Sigmoid colon (tissue), 7 donors: Measurements from ENCODE around the gene PREX1. TPM values are rescaled to one million over a fixed set of nuclear protein-coding genes. Genes with fewer than 3 reads are reported as not detected.

Source experiments
- DNase-seq: peaks from one replicate; pipeline ENCODE4 v3.0.0-alpha.2; 2019
- H3K27ac ChIP-seq, 4 donors: fragments of 200-600 bp; sonication (generic); one replicate each; pipeline ENCODE4 v1.5.1; 2016 to 2019; ENCODE audit warnings: mild to moderate bottlenecking in 1 of 4
- H3K27me3 ChIP-seq, 3 donors: fragments of 200-600 bp; sonication (generic); one replicate each; pipeline ENCODE4 v1.5.1; 2019; ENCODE audit warnings: mild to moderate bottlenecking in 1 of 3
- H3K36me3 ChIP-seq, 4 donors: fragments of 200-600 bp; sonication (generic); one replicate each; pipeline ENCODE4 v1.5.1; 2016 to 2019
- H3K4me1 ChIP-seq, 4 donors: fragments of 200-600 bp; sonication (generic); one replicate each; pipeline ENCODE4 v1.5.1; 2017 to 2019
- H3K4me3 ChIP-seq, 4 donors: fragments of 200-600 bp; sonication (generic); one replicate each; pipeline ENCODE4 v1.5.1; 2017 to 2019; ENCODE audit warnings: mild to moderate bottlenecking in 2 of 4, moderate library complexity in 1 of 4
- H3K9me3 ChIP-seq, 4 donors: fragments of 200-600 bp in 3 of 4; sonication (generic) in 3 of 4; one replicate each; pipeline versions ENCODE4 v1.5.1 to v1.6.1; 2013 to 2019
- CTCF ChIP-seq, 4 experiments: fragments of 450-650 bp in 3 of 4; fragments of 200-600 bp in 1 of 4; IDR thresholded peaks; one replicate each; pipeline ENCODE4 v1.5.1; 2016 to 2019; ENCODE audit warnings: antibody characterized with exemption in 4 of 4, mild to moderate bottlenecking in 3 of 4, moderate library complexity in 2 of 4
- EP300 ChIP-seq, 4 donors: sonication (generic); formaldehyde crosslinking; IDR thresholded peaks; one replicate each; pipeline ENCODE4 v1.6.1; 2017; ENCODE audit warnings: antibody characterized with exemption in 4 of 4
- POLR2A ChIP-seq, 2 donors: fragments of 450-650 bp; IDR thresholded peaks; one replicate each; pipeline ENCODE4 v1.6.1; 2016; ENCODE audit warnings: antibody characterized with exemption in 2 of 2, mild to moderate bottlenecking in 2 of 2, moderate library complexity in 2 of 2
- POLR2AphosphoS5 ChIP-seq, 4 donors: sonication (generic); formaldehyde crosslinking; IDR thresholded peaks; one replicate each; pipeline ENCODE4 v1.6.1; 2017; ENCODE audit warnings: antibody characterized with exemption in 4 of 4
- WGBS, 2 donors: extraction: QIAGEN DNeasy Blood & Tissue Kit; methylation state at CpG; one replicate each; pipeline ENCODE4 v1.1.7; 2013; 5-methylcytosine and 5-hydroxymethylcytosine counted together
- intact Hi-C: fragments of 100-400 bp; cut with DNase I; formaldehyde crosslinking; loops from one replicate; pipeline ENCODE4 v1.15.1; 2023
- polyA plus RNA-seq, 3 donors: library from polyadenylated mRNA; stranded (reverse); fragments of 200-250 nt; gene quantifications; one replicate each; pipeline ENCODE4 v1.2.3, GENCODE V29; 2013
- total RNA-seq, 4 donors: library from RNA; depleted of rRNA; stranded (reverse); fragments of >200 nt; gene quantifications; one replicate each; pipeline ENCODE4 v1.1.0, GENCODE V29; 2016
- donor health status: healthy with polysubstance abuse.
- donor health status: Bipolar disorder and iron deficiency.
- donor health status: healthy.

PREX1 gene
- total and polyA plus RNA-seq, 7 donors = 5.4 to 22.9 (median 15.5) TPM

DNA sequence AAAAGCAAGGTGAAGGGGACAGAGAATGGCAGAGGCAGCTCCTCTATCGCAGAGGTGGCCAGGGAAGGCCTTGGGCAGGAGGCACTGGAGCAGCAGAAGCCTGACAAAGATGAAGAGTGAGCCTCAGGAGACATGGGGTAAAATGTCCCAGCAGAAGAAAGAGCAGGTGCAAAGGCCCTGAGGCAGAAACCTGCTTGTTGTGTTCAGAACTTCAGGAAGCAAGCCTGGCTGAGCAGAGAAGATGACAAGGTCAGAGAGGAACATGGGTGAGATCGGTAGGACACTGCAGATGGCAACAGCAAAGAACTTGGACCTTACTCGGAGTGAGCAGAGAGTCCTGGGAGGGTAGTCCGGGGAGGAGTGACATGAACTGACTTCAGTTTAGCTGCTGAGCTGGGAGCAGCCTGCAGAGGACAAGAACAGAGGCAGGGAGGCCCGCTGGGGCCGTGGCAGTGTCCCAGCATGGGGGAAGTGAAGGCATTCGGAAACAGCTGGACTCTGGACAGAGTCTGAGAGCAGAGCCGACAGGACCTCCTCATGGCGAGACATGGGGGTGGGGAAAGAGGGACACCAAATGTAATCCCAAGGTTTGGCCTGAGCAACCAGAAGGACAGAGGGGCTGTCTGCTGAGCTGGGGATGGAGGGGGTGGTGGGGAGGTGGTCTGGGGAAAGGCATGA, 106.3 kb downstream of the PREX1 start:
- DNase-seq = no peak
- Histone ChIP-seq H3K36me3 (no peaks in the 10 kb centered on the region), H3K4me1 (peaks cover 0 to 24% (median 14%) of the 10 kb centered on the region in 4 donors), H3K27me3 (no peaks in the 10 kb centered on the region), H3K9me3 (peaks cover 0 to 3% (median 0%) of the 10 kb centered on the region in 4 donors), H3K27ac (peak overlapping the region; percentile 60 to 68 (median 64)), H3K4me3 (no peak overlapping the region)
- intact Hi-C loops = loop anchor here (10.0 kb wide), 1 partner anchor 103 kb away; the partner anchor contains the start of gene PREX1
- WGBS, 2 donors = 78 to 83% methylated on average over 9 of the region's 9 CpGs
- no peak for TF ChIP-seq EP300 (IDR thresholded peaks at IDR 0.05)
- TF ChIP-seq POLR2A (IDR thresholded peaks at IDR 0.05) = no peak

DNA sequence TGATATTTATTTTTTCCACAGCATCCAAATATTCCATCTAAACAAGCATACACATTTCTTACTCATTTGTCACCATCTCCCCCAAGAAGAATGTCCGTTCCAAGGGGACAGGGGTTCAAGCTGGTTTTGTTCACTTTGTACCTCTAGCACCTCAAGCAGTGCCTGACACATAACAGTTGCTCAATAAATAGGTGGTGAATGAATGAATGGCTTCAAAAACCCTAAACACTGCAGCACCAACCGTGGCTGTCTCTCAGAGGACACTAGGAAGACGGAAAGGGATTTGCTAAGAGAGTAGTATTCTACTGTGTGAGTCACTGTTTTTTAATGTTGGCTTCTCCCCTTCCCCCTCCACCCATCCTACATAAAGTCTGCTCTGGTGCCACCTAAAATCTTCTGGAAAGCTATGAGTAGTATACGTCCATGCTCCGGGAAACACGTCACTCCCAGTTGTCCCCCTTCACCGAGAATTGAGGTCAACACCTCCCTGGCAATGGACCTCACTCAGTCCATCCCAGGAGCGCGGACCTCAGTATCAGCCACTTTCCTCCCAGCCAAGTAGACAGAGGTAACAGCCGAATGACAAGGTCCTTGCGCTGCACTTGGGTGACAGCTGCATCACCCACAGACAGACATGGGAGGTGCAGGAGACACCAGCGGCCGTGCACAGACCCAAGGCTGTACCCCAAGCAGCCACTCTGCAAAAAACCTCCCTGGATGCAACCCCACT, 107.4 kb downstream of the PREX1 start:
- WGBS, 2 donors = 87 to 91% methylated on average over 13 of the region's 13 CpGs
- no peak for DNase-seq
- peaks cover 0 to 19% (median 12%) of the 10 kb centered on the region in 4 donors for H3K4me1 ChIP-seq
- H3K36me3 ChIP-seq = no peaks in the 10 kb centered on the region
- H3K9me3 ChIP-seq = peaks cover 0 to 3% (median 0%) of the 10 kb centered on the region in 4 donors
- H3K27me3 ChIP-seq = no peaks in the 10 kb centered on the region
- TF ChIP-seq POLR2A (IDR thresholded peaks at IDR 0.05) (no peak), EP300 (IDR thresholded peaks at IDR 0.05) (no peak), POLR2AphosphoS5 (IDR thresholded peaks at IDR 0.05) (no peak), CTCF (IDR thresholded peaks at IDR 0.05) (no peak)
- H3K4me3 ChIP-seq = no peak overlapping the region
- intact Hi-C loops = loop anchor here (10.0 kb wide), 1 partner anchor 104 kb away; the partner anchor contains the start of gene PREX1
- H3K27ac ChIP-seq = no peak overlapping the region

GRCh38 chr20:48719598-48720255, 108.1 kb downstream of the PREX1 start:
- peaks cover 0 to 3% (median 0%) of the 10 kb centered on the region in 4 donors for H3K9me3 ChIP-seq
- no peaks in the 10 kb centered on the region for H3K27me3 ChIP-seq
- TF ChIP-seq POLR2A (IDR thresholded peaks at IDR 0.05) (no peak), CTCF (IDR thresholded peaks at IDR 0.05) (no peak), POLR2AphosphoS5 (IDR thresholded peaks at IDR 0.05) (no peak), EP300 (IDR thresholded peaks at IDR 0.05) (no peak)
- intact Hi-C loops = loop anchor here (10.0 kb wide), 1 partner anchor 105 kb away; the partner anchor contains the start of gene PREX1
- no peak overlapping the region for H3K27ac ChIP-seq
- 84 to 92% methylated on average over 4 of the region's 4 CpGs for WGBS, 2 donors
- H3K36me3 ChIP-seq = no peaks in the 10 kb centered on the region
- no peak for DNase-seq
- H3K4me1 ChIP-seq = peaks cover 0 to 18% (median 12%) of the 10 kb centered on the region in 4 donors
- H3K4me3 ChIP-seq = no peak overlapping the region

- Histone ChIP-seq H3K36me3 (no peaks in the 10 kb centered on the region), H3K4me3 (no peak overlapping the region), H3K27ac (no peak overlapping the region), H3K27me3 (no peaks in the 10 kb centered on the region), H3K4me1 (peaks cover 0 to 15% (median 12%) of the 10 kb centered on the region in 4 donors), H3K9me3 (peaks cover 0 to 3% (median 0%) of the 10 kb centered on the region in 4 donors)
- intact Hi-C loops = no loop called here
- TF ChIP-seq POLR2AphosphoS5 (IDR thresholded peaks at IDR 0.05) = no peak
- TF ChIP-seq CTCF (IDR thresholded peaks at IDR 0.05) = no peak
- TF ChIP-seq POLR2A (IDR thresholded peaks at IDR 0.05) = no peak
- TF ChIP-seq EP300 (IDR thresholded peaks at IDR 0.05) = no peak
- DNase-seq = no peak
- WGBS, 2 donors = 46 to 81% methylated on average over 8 of the region's 8 CpGs
Observed at GRCh38 chr20:48718786-48719578, 108.8 kb downstream of the PREX1 start.
